Naive thymus-derived CD8-positive, alpha-beta T cell (primary cell): Measurements from ENCODE around the gene ANKLE2. TPM values are rescaled to one million over a fixed set of nuclear protein-coding genes. Genes with fewer than 3 reads are reported as not detected.

Experiments
- ATAC-seq, 2 donors: fragments of 150-1000 bp; cut with Tn5 transposase in 1 of 2; sonication (Bioruptor Pico), chemical (Tn5 transposase) in 1 of 2; 1 replicate in 1 of 2; 2 replicates in 1 of 2; pipeline ENCODE4 v1.10.0; 2021; ENCODE audit warnings: mild to moderate bottlenecking in 2 of 2, moderate library complexity in 2 of 2
- POLR2A ChIA-PET: fragments of 350-600 bp; sonication (Branson Sonifier 250); formaldehyde crosslinking; loops from one replicate; lab custom pipeline; 2021; ENCODE audit warnings: antibody characterized with exemption; lab: Charles Lee
- DNase-seq, 10 donors: peaks; one replicate each; pipeline versions ENCODE4 v3.0.0 to v3.0.0-alpha.2; 2020 to 2022
- H3K27ac Mint-ChIP-seq, 10 donors: one replicate each; pipeline ENCODE4 v1.8.0; 2020 to 2022; ENCODE audit warnings: mild to moderate bottlenecking in 10 of 10, mixed read lengths in 10 of 10, moderate library complexity in 4 of 10, inconsistent platforms in 1 of 10
- H3K27me3 Mint-ChIP-seq, 5 donors: one replicate each; pipeline ENCODE4 v1.8.0; 2021 to 2022; ENCODE audit warnings: mixed read lengths in 5 of 5
- H3K36me3 Mint-ChIP-seq, 3 donors: one replicate each; pipeline ENCODE4 v1.8.0; 2020 to 2022; ENCODE audit warnings: mixed read lengths in 3 of 3, mild to moderate bottlenecking in 2 of 3, inconsistent platforms in 1 of 3
- H3K4me1 Mint-ChIP-seq, 4 donors: one replicate each; pipeline ENCODE4 v1.8.0; 2021 to 2022; ENCODE audit warnings: mixed read lengths in 4 of 4
- H3K4me3 Mint-ChIP-seq, 10 donors: one replicate each; pipeline ENCODE4 v1.8.0; 2020 to 2022; ENCODE audit warnings: mild to moderate bottlenecking in 10 of 10, mixed read lengths in 10 of 10, moderate library complexity in 6 of 10, inconsistent platforms in 1 of 10
- H3K9me3 Mint-ChIP-seq, 9 donors: one replicate each; pipeline ENCODE4 v1.8.0; 2020 to 2022; ENCODE audit warnings: mixed read lengths in 9 of 9, mild to moderate bottlenecking in 3 of 9, inconsistent platforms in 1 of 9, moderate library complexity in 1 of 9
- polyA plus RNA-seq, 3 donors: library from polyadenylated mRNA; unstranded; fragments of 300-500 nt; fragmentation: Illumina TruSeq; gene quantifications; one replicate each; pipeline ENCODE4 v1.2.3, GENCODE V29; 2021
- total RNA-seq, 8 experiments: library from RNA in 2 of 8; stranded (reverse) in 2 of 8; gene quantifications; one replicate each; pipeline ENCODE4 v1.2.3 and lab custom pipeline; 2021 to 2026

Gene ANKLE2
- total and polyA plus RNA-seq, 5 experiments from 2014 or later: 17.8 to 107 (median 32.1) TPM

GRCh38 chr12:132724506-132725241 lies 37.0 kb downstream of the ANKLE2 start:
- POLR2A ChIA-PET: no interaction called here
- Mint-ChIP-seq H3K4me3 (peak overlapping the region in 1 of 10 donors; percentile 36), H3K36me3 (peaks cover 0 to 75% (median 29%) of the 10 kb centered on the region in 3 donors), H3K27ac (peak overlapping the region in 1 of 10 donors; percentile 52), H3K4me1 (peaks cover 0 to 8% (median 0%) of the 10 kb centered on the region in 4 donors), H3K9me3 (no peaks in the 10 kb centered on the region), H3K27me3 (no peaks in the 10 kb centered on the region)
- DNase-seq: peak in 1 of 10 donors; percentile 54
- ATAC-seq: no peak

GRCh38 chr12:132723764-132724140 lies 37.9 kb downstream of the ANKLE2 start:
- POLR2A ChIA-PET: interaction anchor here (0.8 kb wide), 1 partner anchor 10 kb away, joined by 3 read pairs; no protein-coding TSS in a partner anchor
- no peaks in the 10 kb centered on the region for H3K27me3 Mint-ChIP-seq
- peaks cover 0 to 78% (median 30%) of the 10 kb centered on the region in 3 donors for H3K36me3 Mint-ChIP-seq
- DNase-seq: no peak
- H3K4me1 Mint-ChIP-seq: peaks cover 0 to 5% (median 0%) of the 10 kb centered on the region in 4 donors
- no peak overlapping the region for H3K4me3 Mint-ChIP-seq
- peak overlapping the region in 1 of 10 donors; percentile 12 for H3K27ac Mint-ChIP-seq
- ATAC-seq: no peak
- no peaks in the 10 kb centered on the region for H3K9me3 Mint-ChIP-seq

- Mint-ChIP-seq H3K27me3 (no peaks in the 10 kb centered on the region), H3K4me3 (no peak overlapping the region), H3K27ac (peak overlapping the region in 3 of 10 donors; percentile 12 to 56 (median 34)), H3K9me3 (no peaks in the 10 kb centered on the region), H3K4me1 (no peaks in the 10 kb centered on the region), H3K36me3 (peaks cover 0 to 75% (median 30%) of the 10 kb centered on the region in 3 donors)
- ATAC-seq (no peak), DNase-seq (peak in 1 of 10 donors; percentile 45)
- POLR2A ChIA-PET: interaction anchor here (0.8 kb wide), 1 partner anchor 10 kb away, joined by 3 read pairs; no protein-coding TSS in a partner anchor
These were observed 38.4 kb downstream of the ANKLE2 start for GRCh38 chr12:132723015-132723763.

DNA sequence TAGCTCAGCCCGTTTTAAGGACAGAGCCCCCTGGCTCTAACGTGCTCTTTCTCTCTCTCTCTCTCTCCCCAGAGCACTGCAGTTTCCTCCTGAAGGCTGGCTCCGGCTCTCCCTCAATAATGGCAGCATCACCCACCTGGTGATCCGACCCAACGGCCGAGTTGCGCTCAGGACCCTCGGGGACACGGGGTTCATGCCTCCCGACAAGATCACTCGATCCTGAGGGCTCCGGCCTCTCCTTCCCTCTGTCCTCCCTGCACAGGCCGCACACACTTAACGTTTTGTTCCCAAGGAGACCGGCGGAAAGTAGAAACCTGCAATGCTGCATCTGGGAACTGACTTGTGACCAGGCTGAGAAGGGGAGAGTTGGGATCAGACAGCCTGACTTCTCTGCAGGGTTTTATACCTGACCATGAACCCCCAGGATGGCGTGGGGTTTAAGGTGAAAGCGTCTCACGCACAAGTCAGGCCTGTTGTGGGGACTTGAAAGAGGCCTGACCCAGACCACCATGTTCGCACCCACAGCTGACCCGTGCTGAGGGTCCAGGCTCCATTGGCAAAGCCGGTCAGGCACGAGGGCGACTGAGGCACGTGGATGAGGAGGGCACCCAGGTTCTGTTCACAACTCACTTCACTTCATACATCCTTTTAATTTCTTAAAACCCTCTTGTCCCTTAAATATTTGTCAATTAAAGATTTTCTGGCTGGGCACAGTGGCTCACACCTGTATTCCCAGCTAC lies 40.9 kb downstream of the ANKLE2 start:
- ATAC-seq (no peak), DNase-seq (no peak)
- no peaks in the 10 kb centered on the region for H3K27me3 Mint-ChIP-seq
- H3K9me3 Mint-ChIP-seq: no peaks in the 10 kb centered on the region
- H3K4me1 Mint-ChIP-seq: peaks cover 0 to 2% (median 0%) of the 10 kb centered on the region in 4 donors
- no peak overlapping the region for H3K4me3 Mint-ChIP-seq
- H3K36me3 Mint-ChIP-seq: peaks cover 0 to 68% (median 14%) of the 10 kb centered on the region in 3 donors
- POLR2A ChIA-PET: interaction anchor here (0.7 kb wide), 1 partner anchor 36 kb away, joined by 3 read pairs; no protein-coding TSS in a partner anchor
- peak overlapping the region in 2 of 10 donors; percentile 18 to 77 for H3K27ac Mint-ChIP-seq

- H3K36me3 Mint-ChIP-seq: peaks cover 0 to 61% (median 13%) of the 10 kb centered on the region in 3 donors
- DNase-seq (no peak), ATAC-seq (no peak)
- peak overlapping the region in 2 of 10 donors; percentile 40 to 50 for H3K27ac Mint-ChIP-seq
- H3K9me3 Mint-ChIP-seq: no peaks in the 10 kb centered on the region
- POLR2A ChIA-PET: interaction anchor here (0.7 kb wide), 1 partner anchor 36 kb away, joined by 3 read pairs; no protein-coding TSS in a partner anchor
- H3K4me1 Mint-ChIP-seq: peaks cover 0 to 2% (median 0%) of the 10 kb centered on the region in 4 donors
- H3K27me3 Mint-ChIP-seq: no peaks in the 10 kb centered on the region
- H3K4me3 Mint-ChIP-seq: no peak overlapping the region
These were observed 41.7 kb downstream of the ANKLE2 start for GRCh38 chr12:132719954-132720324.

DNA sequence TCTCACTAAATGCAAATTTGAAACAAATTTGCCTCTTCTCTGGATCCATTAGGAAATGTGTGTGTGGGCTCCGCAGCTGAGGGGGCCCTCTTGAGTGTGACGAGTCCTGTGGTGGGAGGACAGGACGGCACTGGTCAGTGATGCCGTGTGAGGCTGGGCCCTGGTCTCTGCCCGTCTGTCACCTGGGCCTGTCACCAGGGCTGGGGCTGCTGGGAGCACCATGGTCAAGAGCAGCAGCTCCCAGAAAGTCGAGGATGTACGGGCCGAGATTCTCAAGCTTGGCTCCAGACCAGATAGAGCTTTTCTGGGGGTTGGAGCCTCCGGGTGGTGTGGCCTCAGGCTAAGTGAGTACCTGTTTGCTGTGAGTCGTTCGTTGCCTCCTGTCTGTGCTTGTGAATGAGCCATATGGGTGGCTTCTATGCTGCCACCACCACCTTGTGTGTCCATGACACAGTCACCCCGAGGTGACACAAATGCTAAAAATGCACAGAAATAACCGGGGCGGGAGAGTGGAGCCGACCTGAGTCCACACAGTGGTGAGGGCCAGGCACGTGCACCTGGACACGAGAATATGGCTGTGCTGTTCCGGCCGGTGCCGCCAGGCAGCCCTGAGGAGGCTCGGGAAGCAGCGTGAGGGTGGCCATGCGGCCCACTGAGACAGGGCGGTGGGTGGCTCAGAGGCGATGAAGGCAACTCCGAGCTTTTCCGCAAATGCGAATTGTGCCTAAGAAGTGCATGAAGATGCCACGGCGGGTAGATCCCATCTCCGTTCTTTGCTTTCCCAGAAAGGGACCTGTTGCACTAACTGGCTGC lies 42.3 kb downstream of the ANKLE2 start:
- no peak for ATAC-seq
- Mint-ChIP-seq H3K27ac (no peak overlapping the region), H3K4me3 (no peak overlapping the region), H3K9me3 (no peaks in the 10 kb centered on the region), H3K27me3 (no peaks in the 10 kb centered on the region), H3K4me1 (peaks cover 0 to 5% (median 3%) of the 10 kb centered on the region in 4 donors), H3K36me3 (peaks cover 0 to 64% (median 15%) of the 10 kb centered on the region in 3 donors)
- DNase-seq: no peak
- POLR2A ChIA-PET: no interaction called here

DNA sequence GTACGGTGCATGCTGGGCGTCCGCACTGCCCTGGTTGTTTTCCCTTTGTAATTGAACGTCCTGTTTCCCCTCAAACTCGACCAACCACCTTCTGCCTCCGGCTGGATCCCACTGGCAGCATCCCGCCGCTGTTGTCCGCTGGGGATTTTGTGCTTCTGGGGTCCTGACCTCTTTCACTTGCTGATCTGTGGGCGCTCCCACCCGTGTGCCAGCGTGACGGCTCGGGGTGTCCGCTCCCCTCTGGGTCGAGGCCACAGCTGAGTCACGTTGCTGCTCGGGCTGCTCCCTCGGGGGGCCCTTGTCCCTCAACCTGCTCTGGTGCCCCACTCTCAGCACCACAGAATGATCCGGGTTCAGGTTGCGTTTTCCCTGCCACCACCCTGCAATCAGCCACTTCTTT lies 43.0 kb downstream of the ANKLE2 start:
- no peaks in the 10 kb centered on the region for H3K9me3 Mint-ChIP-seq
- H3K27ac Mint-ChIP-seq: peak overlapping the region in 1 of 10 donors; percentile 44
- ATAC-seq (no peak), DNase-seq (no peak)
- no peaks in the 10 kb centered on the region for H3K27me3 Mint-ChIP-seq
- no peak overlapping the region for H3K4me3 Mint-ChIP-seq
- peaks cover 0 to 60% (median 15%) of the 10 kb centered on the region in 3 donors for H3K36me3 Mint-ChIP-seq
- POLR2A ChIA-PET: no interaction called here
- H3K4me1 Mint-ChIP-seq: peaks cover 2 to 7% (median 3%) of the 10 kb centered on the region in 4 donors

- Mint-ChIP-seq H3K36me3 (peaks cover 0 to 52% (median 17%) of the 10 kb centered on the region in 3 donors), H3K9me3 (no peaks in the 10 kb centered on the region), H3K27ac (no peak overlapping the region), H3K4me3 (no peak overlapping the region), H3K27me3 (no peaks in the 10 kb centered on the region), H3K4me1 (peaks cover 4 to 16% (median 9%) of the 10 kb centered on the region in 4 donors)
- ATAC-seq: no peak
- no peak for DNase-seq
- POLR2A ChIA-PET: no interaction called here
These were observed 43.9 kb downstream of the ANKLE2 start for GRCh38 chr12:132717531-132718387.

DNA sequence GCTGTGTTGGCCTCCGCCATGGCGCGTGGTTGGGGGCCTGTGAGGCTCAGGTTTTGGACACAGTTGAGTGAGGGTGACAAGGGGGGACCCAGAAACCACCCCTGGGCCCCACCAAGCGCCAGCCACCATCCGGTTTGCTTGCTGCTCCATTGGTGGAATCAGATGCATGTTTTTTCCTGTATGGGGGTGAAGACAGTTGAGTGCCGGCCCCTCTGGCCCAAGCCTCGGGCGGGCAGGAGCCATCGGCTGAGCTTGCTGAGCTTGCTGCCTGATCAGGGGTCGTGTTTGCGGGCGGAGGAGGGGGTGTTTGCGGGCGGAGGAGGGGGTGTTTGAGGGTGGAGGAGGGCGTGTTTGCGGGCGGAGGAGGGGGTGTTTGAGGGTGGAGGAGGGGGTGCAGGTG lies 44.6 kb downstream of the ANKLE2 start:
- H3K27ac Mint-ChIP-seq: peak overlapping the region in 1 of 10 donors; percentile 13
- ATAC-seq (no peak), DNase-seq (no peak)
- H3K4me1 Mint-ChIP-seq: peaks cover 8 to 22% (median 11%) of the 10 kb centered on the region in 4 donors
- H3K27me3 Mint-ChIP-seq: no peaks in the 10 kb centered on the region
- no peaks in the 10 kb centered on the region for H3K9me3 Mint-ChIP-seq
- H3K4me3 Mint-ChIP-seq: no peak overlapping the region
- H3K36me3 Mint-ChIP-seq: peaks cover 0 to 52% (median 17%) of the 10 kb centered on the region in 3 donors
- POLR2A ChIA-PET: no interaction called here

DNA sequence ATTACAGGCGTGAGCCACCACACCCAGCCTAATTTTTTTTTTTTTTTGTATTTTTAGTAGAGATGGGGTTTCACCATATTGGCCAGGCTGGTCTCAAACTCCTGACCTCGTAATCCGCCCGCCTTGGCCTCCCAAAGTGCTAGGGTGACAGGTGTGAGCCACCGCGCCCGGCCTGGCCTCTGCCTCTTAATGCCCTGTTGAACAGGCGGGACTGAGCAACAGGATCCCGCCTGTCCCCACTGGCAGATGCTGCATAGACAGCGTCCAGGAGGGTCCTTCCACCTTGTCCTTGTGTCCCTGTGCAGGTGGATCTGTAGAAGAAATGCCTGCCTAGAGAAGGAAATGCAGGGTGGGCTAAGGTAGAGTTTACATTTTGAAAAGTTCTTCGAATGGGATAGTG lies 45.3 kb downstream of the ANKLE2 start:
- POLR2A ChIA-PET: no interaction called here
- no peaks in the 10 kb centered on the region for H3K27me3 Mint-ChIP-seq
- ATAC-seq: no peak
- peaks cover 0 to 45% (median 17%) of the 10 kb centered on the region in 3 donors for H3K36me3 Mint-ChIP-seq
- H3K4me3 Mint-ChIP-seq: no peak overlapping the region
- peak overlapping the region in 1 of 10 donors; percentile 29 for H3K27ac Mint-ChIP-seq
- H3K9me3 Mint-ChIP-seq: no peaks in the 10 kb centered on the region
- H3K4me1 Mint-ChIP-seq: peaks cover 8 to 27% (median 14%) of the 10 kb centered on the region in 4 donors
- no peak for DNase-seq

DNA sequence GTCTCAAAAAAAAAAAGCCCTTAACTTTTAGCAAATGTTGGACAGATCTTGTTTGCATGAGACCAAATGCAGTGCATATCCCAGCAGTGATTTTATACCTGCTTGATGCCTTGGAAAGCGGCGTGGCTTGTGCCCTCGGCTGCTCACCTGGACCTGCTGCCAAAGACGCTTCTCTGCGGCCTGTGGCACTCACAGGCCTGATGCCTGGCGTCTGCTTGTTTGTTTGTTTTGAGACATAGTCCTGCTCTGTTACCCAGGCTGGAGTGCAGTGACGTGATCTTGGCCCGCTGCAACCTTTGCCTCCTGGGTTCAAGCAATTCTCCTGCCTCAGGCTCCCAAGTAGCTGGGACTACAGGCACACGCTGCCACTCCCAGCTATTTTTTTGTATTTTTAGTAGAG lies 45.8 kb downstream of the ANKLE2 start:
- POLR2A ChIA-PET: no interaction called here
- DNase-seq (no peak), ATAC-seq (no peak)
- H3K27me3 Mint-ChIP-seq: no peaks in the 10 kb centered on the region
- peaks cover 0 to 42% (median 17%) of the 10 kb centered on the region in 3 donors for H3K36me3 Mint-ChIP-seq
- H3K27ac Mint-ChIP-seq: no peak overlapping the region
- H3K9me3 Mint-ChIP-seq: no peaks in the 10 kb centered on the region
- H3K4me3 Mint-ChIP-seq: no peak overlapping the region
- peaks cover 8 to 28% (median 14%) of the 10 kb centered on the region in 4 donors for H3K4me1 Mint-ChIP-seq
